ENCODE results near the gene ENOX1. TPM values are rescaled to one million over a fixed set of nuclear protein-coding genes. Genes with fewer than 3 reads are reported as not detected.

The ENOX1 gene
- total RNA-seq, 2 experiments from 2014 or later: 2.4 TPM; not detected in 1

GRCh38 chr13:43407023-43407581, 379.7 kb downstream of the ENOX1 start:
- H3K36me3 Mint-ChIP-seq: no peaks in the 10 kb centered on the region
- no peaks in the 10 kb centered on the region for H3K4me1 Mint-ChIP-seq

GRCh38 chr13:43405457-43405856, 381.3 kb downstream of the ENOX1 start:
- DNase-seq (no peak), ATAC-seq (no peak)
- no peaks in the 10 kb centered on the region for H3K4me1 Mint-ChIP-seq
- peaks cover 13% of the 10 kb centered on the region for H3K27me3 Mint-ChIP-seq
- no peaks in the 10 kb centered on the region for H3K9me3 Mint-ChIP-seq (ENCODE audit: low read depth)
- H3K27ac Mint-ChIP-seq: no peak overlapping the region
- CTCF ChIA-PET: no interaction called here
- no peaks in the 10 kb centered on the region for H3K36me3 Mint-ChIP-seq
- no peak overlapping the region for H3K4me3 Mint-ChIP-seq

More at GRCh38 chr13:43407023-43407581, 379.7 kb downstream of the ENOX1 start:
- CTCF ChIA-PET: no interaction called here
- H3K27ac Mint-ChIP-seq: no peak overlapping the region
- ATAC-seq (no peak), DNase-seq (no peak)
- no peak overlapping the region for H3K4me3 Mint-ChIP-seq
- peaks cover 11% of the 10 kb centered on the region for H3K27me3 Mint-ChIP-seq
- H3K9me3 Mint-ChIP-seq (ENCODE audit: low read depth): no peaks in the 10 kb centered on the region

GRCh38 chr13:43402380-43402779, 384.4 kb downstream of the ENOX1 start:
- no peak for DNase-seq
- Mint-ChIP-seq H3K27me3 (peaks cover 22% of the 10 kb centered on the region), H3K36me3 (no peaks in the 10 kb centered on the region), H3K4me3 (no peak overlapping the region), H3K4me1 (no peaks in the 10 kb centered on the region), H3K27ac (no peak overlapping the region), H3K9me3 (ENCODE audit: low read depth) (no peaks in the 10 kb centered on the region)
- ATAC-seq: no peak
- CTCF ChIA-PET: no interaction called here

DNA sequence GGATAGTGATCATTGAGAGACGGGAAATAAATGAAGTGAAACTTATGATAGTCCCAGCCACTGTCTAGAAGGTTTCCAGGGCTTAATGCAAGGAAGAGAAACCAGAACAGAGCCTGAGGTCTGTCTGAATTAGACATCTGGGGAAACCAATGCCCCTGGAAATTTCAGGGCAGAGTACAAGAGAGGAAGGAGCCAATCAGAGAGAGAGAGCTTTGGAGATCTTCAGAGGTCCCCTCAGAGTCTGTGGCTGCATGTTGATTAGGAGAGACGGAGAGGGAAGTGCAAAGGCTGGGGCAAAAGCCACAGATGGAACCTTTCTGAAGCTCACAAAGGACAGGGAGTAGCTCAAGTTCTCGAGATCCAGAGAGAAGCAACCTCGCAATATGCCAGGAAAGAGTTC, 385.4 kb downstream of the ENOX1 start:
- no peaks in the 10 kb centered on the region for H3K9me3 Mint-ChIP-seq (ENCODE audit: low read depth)
- H3K4me3 Mint-ChIP-seq: no peak overlapping the region
- ATAC-seq (no peak), DNase-seq (no peak)
- H3K27ac Mint-ChIP-seq: no peak overlapping the region
- H3K36me3 Mint-ChIP-seq: no peaks in the 10 kb centered on the region
- H3K27me3 Mint-ChIP-seq: peaks cover 22% of the 10 kb centered on the region
- CTCF ChIA-PET: no interaction called here
- H3K4me1 Mint-ChIP-seq: no peaks in the 10 kb centered on the region

GRCh38 chr13:43397111-43397510, 389.7 kb downstream of the ENOX1 start:
- DNase-seq: no peak
- CTCF ChIA-PET: no interaction called here
- Mint-ChIP-seq H3K27ac (no peak overlapping the region), H3K27me3 (peaks cover 20% of the 10 kb centered on the region), H3K4me3 (no peak overlapping the region), H3K9me3 (ENCODE audit: low read depth) (no peaks in the 10 kb centered on the region), H3K36me3 (no peaks in the 10 kb centered on the region), H3K4me1 (no peaks in the 10 kb centered on the region)
- no peak for ATAC-seq

- H3K27me3 Mint-ChIP-seq: peaks cover 4% of the 10 kb centered on the region
- no peaks in the 10 kb centered on the region for H3K36me3 Mint-ChIP-seq
- no peak overlapping the region for H3K4me3 Mint-ChIP-seq
- no peak for ATAC-seq
- H3K9me3 Mint-ChIP-seq (ENCODE audit: low read depth): no peaks in the 10 kb centered on the region
- no peak for DNase-seq
- H3K4me1 Mint-ChIP-seq: no peaks in the 10 kb centered on the region
- CTCF ChIA-PET: no interaction called here
- no peak overlapping the region for H3K27ac Mint-ChIP-seq
These were observed 395.7 kb downstream of the ENOX1 start for GRCh38 chr13:43391036-43391435.

- CTCF ChIA-PET: no interaction called here
- Mint-ChIP-seq H3K4me1 (no peaks in the 10 kb centered on the region), H3K27ac (no peak overlapping the region), H3K27me3 (peaks cover 6% of the 10 kb centered on the region), H3K9me3 (ENCODE audit: low read depth) (no peaks in the 10 kb centered on the region), H3K36me3 (no peaks in the 10 kb centered on the region), H3K4me3 (no peak overlapping the region)
- ATAC-seq: no peak
- DNase-seq: no peak
These were observed 396.2 kb downstream of the ENOX1 start for GRCh38 chr13:43390619-43391018.

DNA sequence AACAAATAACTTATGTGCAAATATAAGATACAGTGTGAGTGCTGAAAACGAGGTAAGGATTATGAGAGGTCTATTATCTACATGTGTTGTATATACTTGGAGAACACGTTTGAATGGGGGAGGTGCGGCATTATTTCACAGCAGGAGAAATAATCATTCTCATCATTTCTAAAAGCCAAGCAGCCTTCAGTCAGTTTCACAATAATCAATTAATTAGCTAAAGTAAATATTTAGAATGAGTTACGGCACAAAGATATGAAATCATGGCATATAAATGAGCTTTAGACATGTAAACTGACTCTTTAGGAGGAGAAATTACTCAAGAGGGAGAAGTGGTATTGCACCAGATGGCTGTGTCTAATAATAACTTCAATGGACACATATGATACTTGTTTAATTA, 396.8 kb downstream of the ENOX1 start:
- no peaks in the 10 kb centered on the region for H3K4me1 Mint-ChIP-seq
- peaks cover 6% of the 10 kb centered on the region for H3K27me3 Mint-ChIP-seq
- H3K9me3 Mint-ChIP-seq (ENCODE audit: low read depth): no peaks in the 10 kb centered on the region
- H3K27ac Mint-ChIP-seq: no peak overlapping the region
- no peak overlapping the region for H3K4me3 Mint-ChIP-seq
- H3K36me3 Mint-ChIP-seq: no peaks in the 10 kb centered on the region
- DNase-seq: no peak
- no peak for ATAC-seq
- CTCF ChIA-PET: no interaction called here

- no peaks in the 10 kb centered on the region for H3K9me3 Mint-ChIP-seq (ENCODE audit: low read depth)
- H3K36me3 Mint-ChIP-seq: no peaks in the 10 kb centered on the region
- H3K4me3 Mint-ChIP-seq: no peak overlapping the region
- no peak overlapping the region for H3K27ac Mint-ChIP-seq
- no peaks in the 10 kb centered on the region for H3K4me1 Mint-ChIP-seq
- no peak for DNase-seq
- no peak for ATAC-seq
- CTCF ChIA-PET: no interaction called here
- peaks cover 6% of the 10 kb centered on the region for H3K27me3 Mint-ChIP-seq
These were observed 397.2 kb downstream of the ENOX1 start for GRCh38 chr13:43389573-43389972.

GRCh38 chr13:43388282-43389034, 398.3 kb downstream of the ENOX1 start:
- H3K4me3 Mint-ChIP-seq: no peak overlapping the region
- DNase-seq (no peak), ATAC-seq (no peak)
- H3K4me1 Mint-ChIP-seq: no peaks in the 10 kb centered on the region
- no peaks in the 10 kb centered on the region for H3K36me3 Mint-ChIP-seq
- CTCF ChIA-PET: no interaction called here
- peaks cover 8% of the 10 kb centered on the region for H3K27me3 Mint-ChIP-seq
- H3K9me3 Mint-ChIP-seq (ENCODE audit: low read depth): no peaks in the 10 kb centered on the region
- H3K27ac Mint-ChIP-seq: no peak overlapping the region

DNA sequence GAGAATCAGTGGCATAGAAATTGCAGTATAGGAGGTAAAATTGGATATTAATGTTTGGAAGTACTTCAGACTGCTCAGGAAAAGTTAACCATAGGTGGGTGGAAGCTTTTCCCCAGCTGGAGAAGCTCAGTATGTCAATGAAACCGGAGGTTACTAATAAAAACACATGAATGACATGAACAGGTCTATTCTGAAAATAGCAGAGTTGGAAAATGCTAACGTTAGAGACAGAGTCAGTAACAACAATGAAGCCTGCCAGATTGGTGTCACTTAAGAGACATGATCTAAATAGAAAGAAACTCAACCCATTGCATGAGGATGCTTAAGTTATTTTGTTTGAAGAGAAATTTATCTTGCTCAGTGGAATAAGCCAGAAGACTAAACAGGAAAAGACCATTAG, 398.9 kb downstream of the ENOX1 start:
- no peaks in the 10 kb centered on the region for H3K4me1 Mint-ChIP-seq
- no peak for ATAC-seq
- no peak for DNase-seq
- H3K4me3 Mint-ChIP-seq: no peak overlapping the region
- no peaks in the 10 kb centered on the region for H3K36me3 Mint-ChIP-seq
- H3K27me3 Mint-ChIP-seq: peaks cover 8% of the 10 kb centered on the region
- CTCF ChIA-PET: no interaction called here
- H3K27ac Mint-ChIP-seq: no peak overlapping the region
- no peaks in the 10 kb centered on the region for H3K9me3 Mint-ChIP-seq (ENCODE audit: low read depth)

GRCh38 chr13:43383498-43384165, 403.1 kb downstream of the ENOX1 start:
- no peak overlapping the region for H3K27ac Mint-ChIP-seq
- peaks cover 2% of the 10 kb centered on the region for H3K9me3 Mint-ChIP-seq (ENCODE audit: low read depth)
- no peak overlapping the region for H3K4me3 Mint-ChIP-seq
- ATAC-seq (no peak), DNase-seq (no peak)
- H3K4me1 Mint-ChIP-seq: no peaks in the 10 kb centered on the region
- H3K36me3 Mint-ChIP-seq: no peaks in the 10 kb centered on the region
- peaks cover 21% of the 10 kb centered on the region for H3K27me3 Mint-ChIP-seq
- CTCF ChIA-PET: no interaction called here

- Mint-ChIP-seq H3K36me3 (no peaks in the 10 kb centered on the region), H3K9me3 (ENCODE audit: low read depth) (peaks cover 2% of the 10 kb centered on the region), H3K27ac (no peak overlapping the region), H3K4me1 (no peaks in the 10 kb centered on the region), H3K27me3 (peaks cover 32% of the 10 kb centered on the region), H3K4me3 (no peak overlapping the region)
- DNase-seq (no peak), ATAC-seq (no peak)
- CTCF ChIA-PET: no interaction called here
These were observed 407.0 kb downstream of the ENOX1 start for GRCh38 chr13:43379738-43380137.

DNA sequence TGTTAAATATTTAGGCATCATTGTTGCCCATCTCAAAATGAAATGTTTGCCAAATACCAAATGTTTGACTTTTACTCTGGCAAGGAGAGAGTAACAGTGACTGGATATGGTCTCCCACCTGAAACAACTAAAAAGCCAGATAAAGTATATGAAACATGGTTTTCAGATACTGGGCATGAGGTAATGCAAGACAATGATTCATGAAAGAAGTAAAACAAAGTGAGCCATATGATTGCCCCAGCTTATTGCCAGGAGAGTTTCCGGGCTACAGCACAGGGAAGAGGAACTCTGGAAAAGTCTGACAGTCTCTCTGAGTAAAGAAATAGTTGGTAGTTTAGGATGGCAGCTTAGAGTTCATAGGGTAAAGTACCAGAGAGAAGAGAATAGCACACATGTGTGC, 408.8 kb downstream of the ENOX1 start:
- no peak overlapping the region for H3K27ac Mint-ChIP-seq
- CTCF ChIA-PET: interaction anchor here (1.1 kb wide), 1 partner anchor 427 kb away, joined by 4 read pairs; no protein-coding TSS in a partner anchor
- H3K36me3 Mint-ChIP-seq: no peaks in the 10 kb centered on the region
- ATAC-seq (no peak), DNase-seq (no peak)
- H3K9me3 Mint-ChIP-seq (ENCODE audit: low read depth): peaks cover 2% of the 10 kb centered on the region
- H3K4me3 Mint-ChIP-seq: no peak overlapping the region
- H3K4me1 Mint-ChIP-seq: no peaks in the 10 kb centered on the region
- H3K27me3 Mint-ChIP-seq: peaks cover 35% of the 10 kb centered on the region
